ENCODE results near the gene STX1A.
"Not testable (repeated sequence)": the region's sequence is repeated elsewhere in the genome, so short reads cannot be mapped to it uniquely, and the experiment has no call there.

DNA sequence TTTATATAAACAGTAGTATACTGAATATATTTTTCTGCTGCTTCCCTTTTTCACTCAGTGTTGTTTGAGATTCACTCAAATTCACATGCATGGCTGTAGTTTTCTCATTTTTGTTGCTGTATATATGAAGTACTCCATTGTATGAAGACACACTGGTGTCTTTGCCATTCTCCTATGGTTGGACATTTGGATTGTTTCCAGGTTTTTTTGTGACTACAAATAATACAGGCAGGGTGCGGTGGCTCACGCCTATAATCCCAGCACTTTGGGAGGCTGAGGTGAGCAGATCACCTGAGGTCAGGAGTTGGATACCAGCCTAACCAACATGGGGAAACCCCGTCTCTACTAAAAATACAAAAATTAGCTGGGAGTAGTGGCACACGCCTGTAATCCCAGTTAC lies 58.9 kb downstream of the STX1A start:
- not testable (repeated sequence) for TF ChIP-seq EZH2phosphoT487 (IDR thresholded peaks at IDR 0.05; ENCODE audit: insufficient read depth, low read depth); EZH2 (IDR thresholded peaks at IDR 0.05; ENCODE audit: insufficient read depth, poor library complexity, severe bottlenecking)
